ENCODE data around the gene TAGAP.

The TAGAP gene

GRCh38 chr6:159086033-159086618, 41.3 kb upstream of the TAGAP start:
- Histone ChIP-seq H3K36me3 (replicated peaks; ENCODE audit: insufficient read depth, low read length) (no peaks in the 10 kb centered on the region), H3K27me3 (replicated peaks; ENCODE audit: insufficient read depth, low read length) (no peaks in the 10 kb centered on the region), H3K27ac (ENCODE audit: low read length) (no peak overlapping the region), H3F3A (ENCODE audit: insufficient read depth, low read length) (no peaks in the 10 kb centered on the region), H3K9ac (ENCODE audit: low read length) (no peak overlapping the region), H3K4me3 (ENCODE audit: low read length) (no peak overlapping the region), H3K4me2 (ENCODE audit: low read depth, low read length) (no peak overlapping the region), H3K4me1 (ENCODE audit: low read length) (no peaks in the 10 kb centered on the region), H3K79me2 (ENCODE audit: low read length) (no peaks in the 10 kb centered on the region), H2AFZ (ENCODE audit: low read length) (no peak overlapping the region), H3K9me3 (replicated peaks; ENCODE audit: insufficient read depth, low read length) (no peaks in the 10 kb centered on the region), H3K9me2 (replicated peaks; ENCODE audit: insufficient read depth, low read length) (no peaks in the 10 kb centered on the region), H4K20me1 (ENCODE audit: insufficient read depth, low read length) (no peaks in the 10 kb centered on the region)
- no peak for DNase-seq
- no peak for TF ChIP-seq EZH2phosphoT487 (IDR thresholded peaks at IDR 0.05; ENCODE audit: low read length)
- TF ChIP-seq EZH2 (optimal IDR thresholded peaks at IDR 0.05; ENCODE audit: low read depth, low read length), result no peak
- no peak for TF ChIP-seq CTCF (IDR thresholded peaks at IDR 0.05; ENCODE audit: low read length)

GRCh38 chr6:159085396-159085895, 40.7 kb upstream of the TAGAP start:
- no peaks in the 10 kb centered on the region for H3K79me2 ChIP-seq (ENCODE audit: low read length)
- no peaks in the 10 kb centered on the region for H3F3A ChIP-seq (ENCODE audit: insufficient read depth, low read length)
- H3K9me2 ChIP-seq (replicated peaks; ENCODE audit: insufficient read depth, low read length), result no peaks in the 10 kb centered on the region
- TF ChIP-seq EZH2phosphoT487 (IDR thresholded peaks at IDR 0.05; ENCODE audit: low read length) (no peak), CTCF (IDR thresholded peaks at IDR 0.05; ENCODE audit: low read length) (no peak), EZH2 (optimal IDR thresholded peaks at IDR 0.05; ENCODE audit: low read depth, low read length) (no peak)
- H3K9me3 ChIP-seq (replicated peaks; ENCODE audit: insufficient read depth, low read length), result no peaks in the 10 kb centered on the region
- no peaks in the 10 kb centered on the region for H3K27me3 ChIP-seq (replicated peaks; ENCODE audit: insufficient read depth, low read length)
- no peak overlapping the region for H2AFZ ChIP-seq (ENCODE audit: low read length)
- H4K20me1 ChIP-seq (ENCODE audit: insufficient read depth, low read length), result no peaks in the 10 kb centered on the region
- H3K4me1 ChIP-seq (ENCODE audit: low read length), result no peaks in the 10 kb centered on the region
- H3K4me3 ChIP-seq (ENCODE audit: low read length), result no peak overlapping the region
- no peak for DNase-seq
- H3K36me3 ChIP-seq (replicated peaks; ENCODE audit: insufficient read depth, low read length), result no peaks in the 10 kb centered on the region
- no peak overlapping the region for H3K27ac ChIP-seq (ENCODE audit: low read length)
- no peak overlapping the region for H3K4me2 ChIP-seq (ENCODE audit: low read depth, low read length)
- no peak overlapping the region for H3K9ac ChIP-seq (ENCODE audit: low read length)

- TF ChIP-seq EZH2 (optimal IDR thresholded peaks at IDR 0.05; ENCODE audit: low read depth, low read length) (no peak), EZH2phosphoT487 (IDR thresholded peaks at IDR 0.05; ENCODE audit: low read length) (no peak)
- H3K4me3 ChIP-seq (ENCODE audit: low read length), result no peak overlapping the region
- no peaks in the 10 kb centered on the region for H3F3A ChIP-seq (ENCODE audit: insufficient read depth, low read length)
- H3K4me1 ChIP-seq (ENCODE audit: low read length), result no peaks in the 10 kb centered on the region
- H3K27ac ChIP-seq (ENCODE audit: low read length), result no peak overlapping the region
- H2AFZ ChIP-seq (ENCODE audit: low read length), result no peak overlapping the region
- H3K27me3 ChIP-seq (replicated peaks; ENCODE audit: insufficient read depth, low read length), result no peaks in the 10 kb centered on the region
- H3K9me2 ChIP-seq (replicated peaks; ENCODE audit: insufficient read depth, low read length), result no peaks in the 10 kb centered on the region
- no peak overlapping the region for H3K9ac ChIP-seq (ENCODE audit: low read length)
- no peaks in the 10 kb centered on the region for H4K20me1 ChIP-seq (ENCODE audit: insufficient read depth, low read length)
- no peaks in the 10 kb centered on the region for H3K9me3 ChIP-seq (replicated peaks; ENCODE audit: insufficient read depth, low read length)
- no peaks in the 10 kb centered on the region for H3K79me2 ChIP-seq (ENCODE audit: low read length)
- H3K4me2 ChIP-seq (ENCODE audit: low read depth, low read length), result no peak overlapping the region
- H3K36me3 ChIP-seq (replicated peaks; ENCODE audit: insufficient read depth, low read length), result no peaks in the 10 kb centered on the region
- no peak for DNase-seq
Measured at GRCh38 chr6:159084493-159085091, 39.8 kb upstream of the TAGAP start.

GRCh38 chr6:159083146-159083545, 38.4 kb upstream of the TAGAP start:
- no peak overlapping the region for H3K27ac ChIP-seq (ENCODE audit: low read length)
- no peaks in the 10 kb centered on the region for H3K27me3 ChIP-seq (replicated peaks; ENCODE audit: insufficient read depth, low read length)
- no peaks in the 10 kb centered on the region for H4K20me1 ChIP-seq (ENCODE audit: insufficient read depth, low read length)
- H2AFZ ChIP-seq (ENCODE audit: low read length), result no peak overlapping the region
- H3K79me2 ChIP-seq (ENCODE audit: low read length), result no peaks in the 10 kb centered on the region
- no peak overlapping the region for H3K9ac ChIP-seq (ENCODE audit: low read length)
- H3K36me3 ChIP-seq (replicated peaks; ENCODE audit: insufficient read depth, low read length), result no peaks in the 10 kb centered on the region
- no peaks in the 10 kb centered on the region for H3F3A ChIP-seq (ENCODE audit: insufficient read depth, low read length)
- DNase-seq, result no peak
- TF ChIP-seq CTCF (IDR thresholded peaks at IDR 0.05; ENCODE audit: low read length) (no peak), EZH2 (optimal IDR thresholded peaks at IDR 0.05; ENCODE audit: low read depth, low read length) (no peak), EZH2phosphoT487 (IDR thresholded peaks at IDR 0.05; ENCODE audit: low read length) (no peak)
- no peak overlapping the region for H3K4me3 ChIP-seq (ENCODE audit: low read length)
- H3K4me1 ChIP-seq (ENCODE audit: low read length), result no peaks in the 10 kb centered on the region
- H3K9me2 ChIP-seq (replicated peaks; ENCODE audit: insufficient read depth, low read length), result no peaks in the 10 kb centered on the region
- H3K4me2 ChIP-seq (ENCODE audit: low read depth, low read length), result no peak overlapping the region
- no peaks in the 10 kb centered on the region for H3K9me3 ChIP-seq (replicated peaks; ENCODE audit: insufficient read depth, low read length)
